Peyer's patch (tissue), 4 donors: ENCODE data around the gene RAB20.

Source experiments
- CTCF ChIP-seq, 6 experiments: fragments of 450-650 bp in 4 of 6; fragments of 200-600 bp in 2 of 6; sonication (generic) in 1 of 6; IDR thresholded peaks; one replicate each; pipeline ENCODE4 v1.5.1; 2017 to 2019; ENCODE audit warnings: antibody characterized with exemption in 6 of 6, mild to moderate bottlenecking in 3 of 6, moderate library complexity in 1 of 6
- POLR2A ChIP-seq, 2 donors: fragments of 450-650 bp; IDR thresholded peaks; one replicate each; pipeline ENCODE4 v1.5.1; 2017; ENCODE audit warnings: antibody characterized with exemption in 2 of 2, mild to moderate bottlenecking in 2 of 2, moderate library complexity in 2 of 2

GRCh38 chr13:110557610-110558305 lies 3.8 kb downstream of the RAB20 start:
- TF ChIP-seq CTCF (IDR thresholded peaks at IDR 0.05) = no peak
- no peak for TF ChIP-seq POLR2A (IDR thresholded peaks at IDR 0.05)
